CD4-positive, alpha-beta T cell treated with Interleukin-15 for 4 hours (primary cell): ENCODE measurements around the gene CIP2A.

Experiments used
- DNase-seq: peaks from one replicate; pipeline ENCODE4 v3.0.0-alpha.2; 2020; ENCODE audit warnings: low spot score

The CIP2A gene

DNA sequence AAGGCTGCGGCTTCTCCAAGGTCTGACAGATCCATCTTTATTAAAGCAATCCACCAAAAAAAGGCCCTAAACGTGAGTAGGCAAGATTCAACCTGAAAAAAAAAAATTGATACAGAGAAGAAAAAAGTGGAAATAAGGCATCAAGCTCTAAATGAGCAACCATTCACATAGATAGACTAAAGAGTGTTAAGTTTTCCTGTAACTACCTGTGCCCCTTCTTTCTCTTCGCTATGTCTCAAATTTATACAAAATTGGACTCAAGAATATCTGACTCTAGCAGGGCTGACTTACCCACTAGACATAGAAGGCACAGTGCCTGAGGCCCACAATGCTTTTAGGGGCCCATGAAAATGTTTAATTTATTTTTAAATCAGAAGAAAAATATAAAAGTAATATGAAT lies 78.7 kb downstream of the CIP2A start, which contains the start of gene MYH15:
MYH15 (minus strand) TSS at position 101 of the 400 bp plus-strand sequence; CDS start at position 35, 66 bp downstream.
- no peak for DNase-seq

DNA sequence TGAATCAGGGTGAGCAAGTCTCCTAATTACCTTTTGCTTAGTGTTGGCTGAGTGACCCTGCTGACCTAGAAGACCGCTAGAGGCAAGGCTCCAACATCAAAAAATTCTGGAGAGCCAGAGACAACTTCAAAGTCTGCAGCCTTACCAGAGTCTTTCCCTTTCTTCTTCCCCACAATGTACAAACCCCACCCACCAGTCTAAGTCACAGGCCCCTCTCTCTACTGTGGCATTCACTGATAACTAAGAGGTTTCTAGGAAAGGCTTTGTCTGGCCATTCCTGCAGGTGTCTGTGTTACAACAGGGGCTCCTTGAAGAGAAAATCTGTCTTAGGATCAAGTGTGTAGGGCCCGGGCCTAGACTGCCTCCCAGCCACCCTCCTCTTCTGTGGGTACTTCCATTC lies 79.4 kb downstream of the CIP2A start:
- DNase-seq, result no peak

DNA sequence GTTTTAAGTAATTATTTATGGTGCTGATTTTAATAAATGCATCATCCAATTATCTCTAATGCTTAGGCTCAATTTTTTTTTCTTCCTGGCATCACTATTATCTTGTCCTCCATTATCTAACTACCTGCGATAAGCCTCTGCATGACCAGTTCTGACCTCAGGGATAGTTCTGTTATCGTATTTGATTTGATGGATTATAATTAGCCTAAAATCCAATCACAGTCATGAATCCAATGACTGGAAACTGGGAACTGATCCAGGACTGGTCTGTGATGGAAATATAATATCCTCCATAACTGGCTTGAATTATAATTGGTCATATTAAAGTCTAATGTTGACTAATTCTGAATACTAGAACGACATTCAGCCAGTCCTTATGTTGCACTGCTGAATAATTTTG lies 80.0 kb downstream of the CIP2A start:
- no peak for DNase-seq

DNA sequence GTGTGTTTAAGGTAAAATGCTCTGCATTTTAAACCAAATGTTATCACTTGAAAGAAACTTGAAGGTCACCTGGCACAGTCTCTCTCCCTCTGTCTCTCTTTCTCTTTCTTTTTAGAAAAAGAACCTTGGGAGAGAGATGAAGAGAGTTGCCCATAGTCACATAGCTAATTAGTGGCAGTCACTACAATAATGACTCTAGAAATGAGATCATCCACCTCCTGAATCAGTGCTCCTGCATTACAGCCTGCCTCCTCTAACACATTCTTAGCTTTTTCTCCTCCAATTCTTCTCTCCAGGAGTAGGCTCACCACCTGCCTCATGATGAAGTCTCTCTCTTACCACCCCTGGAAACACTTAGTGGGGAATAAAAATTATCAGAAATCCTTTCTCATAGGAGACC lies 81.3 kb downstream of the CIP2A start:
- DNase-seq, result no peak

DNA sequence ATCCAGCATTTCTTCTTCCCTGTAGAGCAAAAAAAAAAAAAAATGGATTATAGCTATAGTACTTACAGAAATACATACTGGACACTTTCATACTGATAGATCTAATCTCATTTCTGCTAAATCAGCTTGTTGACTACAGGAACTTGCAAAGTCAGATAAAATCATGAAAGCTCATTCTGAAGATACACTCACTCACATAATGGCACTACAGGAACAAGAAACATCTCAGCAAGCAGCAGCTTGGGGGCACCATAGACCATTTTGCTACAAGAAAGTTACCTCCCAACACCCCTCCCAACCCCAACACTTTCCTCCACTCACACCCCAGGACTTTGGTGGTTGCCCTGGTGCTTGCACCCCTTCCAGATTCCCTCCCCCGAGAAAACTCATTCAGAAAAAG lies 83.4 kb downstream of the CIP2A start:
- no peak for DNase-seq

DNA sequence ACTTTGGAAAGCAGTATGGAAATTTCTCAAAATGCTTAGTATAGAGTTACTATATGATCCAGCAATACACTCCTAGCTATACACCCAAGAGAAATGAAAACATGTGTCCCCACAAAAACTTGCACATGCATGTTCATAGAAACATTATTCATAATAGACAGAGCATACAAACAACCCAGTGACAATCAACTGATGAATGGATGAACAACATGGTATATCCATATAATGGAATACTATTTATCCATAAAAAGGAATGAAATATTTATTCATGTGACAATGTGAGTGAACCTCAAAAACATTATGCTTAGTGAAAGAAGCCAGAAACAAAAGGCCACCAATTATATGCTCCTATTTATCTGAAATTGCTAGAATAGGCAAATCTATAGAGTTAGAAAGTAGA lies 85.5 kb downstream of the CIP2A start:
- DNase-seq, result no peak

DNA sequence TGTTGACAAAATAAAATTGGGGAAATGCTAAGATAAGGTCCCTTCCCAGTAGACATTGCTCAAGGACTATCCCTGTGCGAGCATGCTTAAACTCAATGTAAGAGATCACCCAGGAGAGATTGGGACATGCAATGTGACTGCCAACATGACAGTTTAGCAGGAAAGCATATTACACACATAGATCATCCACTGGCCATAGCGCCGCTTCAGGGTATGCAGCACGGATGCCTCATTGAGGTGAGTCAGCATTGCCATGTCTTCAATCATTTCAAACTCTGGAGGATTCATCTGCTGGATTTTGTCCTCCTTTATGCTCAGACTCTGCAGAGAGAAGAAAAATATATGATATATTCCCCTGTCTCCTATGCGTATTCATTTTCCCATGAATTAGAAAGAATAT lies 87.7 kb downstream of the CIP2A start:
- no peak for DNase-seq

DNA sequence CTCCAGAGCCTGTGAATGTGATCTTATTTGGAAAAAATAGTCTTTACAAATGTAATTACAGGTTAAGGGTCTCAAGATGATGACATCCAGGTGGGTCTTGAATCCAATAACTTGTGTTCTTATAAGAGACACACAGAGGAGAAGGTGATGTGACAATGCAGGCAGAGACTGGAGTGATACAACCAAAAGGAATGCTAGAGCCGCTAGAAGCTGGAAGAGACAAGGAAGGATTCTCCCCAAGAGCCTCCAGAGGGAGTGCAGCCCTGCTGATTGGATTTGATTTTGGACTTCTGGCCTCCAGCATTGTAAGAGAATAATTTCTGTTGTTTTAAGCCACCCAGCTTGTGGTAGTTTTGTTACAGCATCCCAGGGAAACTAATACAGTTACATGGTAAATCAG lies 88.5 kb downstream of the CIP2A start:
- no peak for DNase-seq
